Pons (tissue), 1 donor: ENCODE results near the gene GREM1.

Source experiments
- DNase-seq: peaks from one replicate; pipeline ENCODE4 v3.0.0-alpha.2; 2016; ENCODE audit warnings: low spot score

Gene GREM1

GRCh38 chr15:32781781-32782180 lies 64.0 kb downstream of the GREM1 start:
- no peak for DNase-seq

GRCh38 chr15:32784581-32784980 lies 66.8 kb downstream of the GREM1 start:
- no peak for DNase-seq

- no peak for DNase-seq
Measured at GRCh38 chr15:32786906-32787305, 69.1 kb downstream of the GREM1 start.

GRCh38 chr15:32787949-32788348 lies 70.1 kb downstream of the GREM1 start:
- no peak for DNase-seq

GRCh38 chr15:32790352-32790999 lies 72.7 kb downstream of the GREM1 start:
- no peak for DNase-seq

GRCh38 chr15:32792436-32792835 lies 74.6 kb downstream of the GREM1 start:
- DNase-seq: no peak
